Immature natural killer cell (primary cell): ENCODE results near the gene MCL1. TPM values are rescaled to one million over a fixed set of nuclear protein-coding genes. Genes with fewer than 3 reads are reported as not detected.

Source experiments
- DNase-seq, 3 donors: peaks; one replicate each; pipeline ENCODE4 v3.0.0; 2022; ENCODE audit warnings: mixed read lengths in 1 of 3
- H3K27ac Mint-ChIP-seq, 6 donors: one replicate each; pipeline ENCODE4 v1.8.0; 2020; ENCODE audit warnings: mixed read lengths in 6 of 6, mild to moderate bottlenecking in 5 of 6, inconsistent platforms in 4 of 6, moderate library complexity in 3 of 6
- H3K27me3 Mint-ChIP-seq, 3 donors: one replicate each; pipeline ENCODE4 v1.8.0; 2020 to 2021; ENCODE audit warnings: low read depth in 3 of 3, mild to moderate bottlenecking in 3 of 3, mixed read lengths in 3 of 3, moderate library complexity in 3 of 3, inconsistent platforms in 1 of 3
- H3K36me3 Mint-ChIP-seq, 3 donors: one replicate each; pipeline ENCODE4 v1.8.0; 2020; ENCODE audit warnings: mixed read lengths in 3 of 3, inconsistent platforms in 2 of 3, mild to moderate bottlenecking in 2 of 3
- H3K4me1 Mint-ChIP-seq, 2 donors: one replicate each; pipeline ENCODE4 v1.8.0; 2020; ENCODE audit warnings: inconsistent platforms in 2 of 2, mild to moderate bottlenecking in 2 of 2, mixed read lengths in 2 of 2, moderate library complexity in 1 of 2
- H3K4me3 Mint-ChIP-seq, 5 donors: one replicate each; pipeline ENCODE4 v1.8.0; 2020; ENCODE audit warnings: mild to moderate bottlenecking in 5 of 5, mixed read lengths in 5 of 5, inconsistent platforms in 3 of 5, moderate library complexity in 3 of 5
- H3K9me3 Mint-ChIP-seq, 6 donors: one replicate each; pipeline ENCODE4 v1.8.0; 2020; ENCODE audit warnings: mild to moderate bottlenecking in 6 of 6, mixed read lengths in 6 of 6, inconsistent platforms in 4 of 6, moderate library complexity in 3 of 6
- polyA plus RNA-seq, 3 donors: library from polyadenylated mRNA; unstranded; fragments of 300-500 nt; fragmentation: Illumina TruSeq; gene quantifications; one replicate each; pipeline ENCODE4 v1.2.3, GENCODE V29; 2021

The MCL1 gene
- polyA plus RNA-seq, 3 donors from 2014 or later: 44.2 to 113 (median 73.0) TPM

DNA sequence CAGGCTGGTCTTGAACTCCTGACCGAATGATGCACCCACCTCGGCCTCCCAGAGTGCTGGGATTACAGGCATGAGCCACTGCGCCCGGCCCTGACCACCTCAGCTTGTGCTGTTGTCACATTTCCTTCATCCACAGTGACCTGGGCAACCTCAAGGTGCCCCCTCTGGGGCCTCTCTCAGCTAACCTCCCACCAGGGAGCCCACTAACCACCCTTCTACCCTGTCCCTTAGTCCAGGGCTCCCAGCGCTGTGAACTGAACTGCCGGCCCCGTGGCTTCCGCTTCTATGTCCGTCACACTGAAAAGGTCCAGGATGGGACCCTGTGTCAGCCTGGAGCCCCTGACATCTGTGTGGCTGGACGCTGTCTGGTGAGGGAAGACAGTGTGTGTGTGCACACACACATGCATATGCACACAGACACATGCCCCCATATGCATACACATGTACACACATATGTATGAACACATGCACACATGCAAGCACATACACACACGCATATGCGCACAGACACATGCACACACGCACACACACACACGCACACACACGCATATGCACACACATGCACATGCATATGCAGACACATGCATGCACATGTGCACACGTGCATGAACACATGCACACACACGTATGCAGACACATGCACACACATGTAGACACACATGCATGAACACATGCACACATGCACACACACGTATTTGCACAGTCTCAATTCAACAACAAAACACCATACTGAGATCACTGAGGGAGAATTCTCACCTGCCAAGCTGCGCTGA is 24.0 kb downstream of the MCL1 start:
- no peak for DNase-seq
- no peaks in the 10 kb centered on the region for H3K36me3 Mint-ChIP-seq
- H3K4me3 Mint-ChIP-seq: no peak overlapping the region
- H3K4me1 Mint-ChIP-seq: peaks cover 12 to 19% of the 10 kb centered on the region in 2 donors
- peaks cover 0 to 9% (median under 1%) of the 10 kb centered on the region in 3 donors for H3K27me3 Mint-ChIP-seq
- H3K27ac Mint-ChIP-seq: no peak overlapping the region
- no peaks in the 10 kb centered on the region for H3K9me3 Mint-ChIP-seq

DNA sequence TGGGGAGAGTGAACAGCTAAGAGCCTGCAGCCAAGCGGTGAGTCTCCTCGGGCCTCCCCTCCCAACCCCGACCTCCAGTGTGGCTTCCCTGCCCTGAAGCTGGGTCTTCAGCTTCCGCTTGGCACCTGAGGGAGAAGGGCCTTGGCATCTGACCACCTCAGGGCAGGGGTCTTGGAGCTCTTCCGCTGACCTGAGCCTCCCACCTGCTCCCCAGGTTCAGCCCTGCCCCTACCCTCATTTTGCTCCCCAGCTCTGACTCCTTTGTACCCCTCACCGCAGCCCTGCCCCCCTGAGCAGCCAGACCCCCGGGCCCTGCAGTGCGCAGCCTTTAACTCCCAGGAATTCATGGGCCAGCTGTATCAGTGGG is 25.3 kb downstream of the MCL1 start:
- no peak for DNase-seq
- no peak overlapping the region for H3K4me3 Mint-ChIP-seq
- H3K27me3 Mint-ChIP-seq: peaks cover 0 to 9% (median 6%) of the 10 kb centered on the region in 3 donors
- H3K36me3 Mint-ChIP-seq: no peaks in the 10 kb centered on the region
- no peaks in the 10 kb centered on the region for H3K9me3 Mint-ChIP-seq
- no peak overlapping the region for H3K27ac Mint-ChIP-seq
- H3K4me1 Mint-ChIP-seq: peaks cover 7 to 11% of the 10 kb centered on the region in 2 donors

DNA sequence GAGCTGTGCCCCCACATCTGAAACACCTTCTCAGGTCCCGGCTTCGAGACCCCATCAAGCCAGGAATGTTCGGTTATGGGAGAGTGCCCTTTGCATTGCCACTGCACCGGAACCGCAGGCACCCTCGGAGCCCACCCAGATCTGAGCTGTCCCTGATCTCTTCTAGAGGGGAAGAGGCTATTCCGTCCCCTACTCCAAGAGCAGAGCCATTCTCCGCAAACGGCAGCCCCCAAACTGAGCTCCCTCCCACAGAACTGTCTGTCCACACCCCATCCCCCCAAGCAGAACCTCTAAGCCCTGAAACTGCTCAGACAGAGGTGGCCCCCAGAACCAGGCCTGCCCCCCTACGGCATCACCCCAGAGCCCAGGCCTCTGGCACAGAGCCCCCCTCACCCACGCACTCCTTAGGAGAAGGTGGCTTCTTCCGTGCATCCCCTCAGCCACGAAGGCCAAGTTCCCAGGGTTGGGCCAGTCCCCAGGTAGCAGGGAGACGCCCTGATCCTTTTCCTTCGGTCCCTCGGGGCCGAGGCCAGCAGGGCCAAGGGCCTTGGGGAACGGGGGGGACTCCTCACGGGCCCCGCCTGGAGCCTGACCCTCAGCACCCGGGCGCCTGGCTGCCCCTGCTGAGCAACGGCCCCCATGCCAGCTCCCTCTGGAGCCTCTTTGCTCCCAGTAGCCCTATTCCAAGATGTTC is 25.9 kb downstream of the MCL1 start:
- no peak for DNase-seq
- Mint-ChIP-seq H3K9me3 (no peaks in the 10 kb centered on the region), H3K36me3 (no peaks in the 10 kb centered on the region), H3K4me1 (peaks cover 8 to 13% of the 10 kb centered on the region in 2 donors), H3K27ac (no peak overlapping the region), H3K4me3 (no peak overlapping the region), H3K27me3 (peaks cover 0 to 9% (median 6%) of the 10 kb centered on the region in 3 donors)

DNA sequence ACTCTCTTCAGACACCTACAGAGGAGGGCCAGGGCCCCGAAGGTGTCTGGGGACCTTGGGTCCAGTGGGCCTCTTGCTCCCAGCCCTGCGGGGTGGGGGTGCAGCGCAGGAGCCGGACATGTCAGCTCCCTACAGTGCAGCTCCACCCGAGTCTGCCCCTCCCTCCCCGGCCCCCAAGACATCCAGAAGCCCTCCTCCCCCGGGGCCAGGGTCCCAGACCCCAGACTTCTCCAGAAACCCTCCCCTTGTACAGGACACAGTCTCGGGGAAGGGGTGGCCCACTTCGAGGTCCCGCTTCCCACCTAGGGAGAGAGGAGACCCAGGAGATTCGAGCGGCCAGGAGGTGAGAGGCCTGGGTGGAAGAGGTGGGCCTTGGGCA is 26.5 kb downstream of the MCL1 start:
- DNase-seq: no peak
- Mint-ChIP-seq H3K4me1 (peaks cover 11 to 18% of the 10 kb centered on the region in 2 donors), H3K9me3 (no peaks in the 10 kb centered on the region), H3K36me3 (no peaks in the 10 kb centered on the region), H3K4me3 (no peak overlapping the region), H3K27me3 (peaks cover 0 to 9% (median 6%) of the 10 kb centered on the region in 3 donors), H3K27ac (no peak overlapping the region)

DNA sequence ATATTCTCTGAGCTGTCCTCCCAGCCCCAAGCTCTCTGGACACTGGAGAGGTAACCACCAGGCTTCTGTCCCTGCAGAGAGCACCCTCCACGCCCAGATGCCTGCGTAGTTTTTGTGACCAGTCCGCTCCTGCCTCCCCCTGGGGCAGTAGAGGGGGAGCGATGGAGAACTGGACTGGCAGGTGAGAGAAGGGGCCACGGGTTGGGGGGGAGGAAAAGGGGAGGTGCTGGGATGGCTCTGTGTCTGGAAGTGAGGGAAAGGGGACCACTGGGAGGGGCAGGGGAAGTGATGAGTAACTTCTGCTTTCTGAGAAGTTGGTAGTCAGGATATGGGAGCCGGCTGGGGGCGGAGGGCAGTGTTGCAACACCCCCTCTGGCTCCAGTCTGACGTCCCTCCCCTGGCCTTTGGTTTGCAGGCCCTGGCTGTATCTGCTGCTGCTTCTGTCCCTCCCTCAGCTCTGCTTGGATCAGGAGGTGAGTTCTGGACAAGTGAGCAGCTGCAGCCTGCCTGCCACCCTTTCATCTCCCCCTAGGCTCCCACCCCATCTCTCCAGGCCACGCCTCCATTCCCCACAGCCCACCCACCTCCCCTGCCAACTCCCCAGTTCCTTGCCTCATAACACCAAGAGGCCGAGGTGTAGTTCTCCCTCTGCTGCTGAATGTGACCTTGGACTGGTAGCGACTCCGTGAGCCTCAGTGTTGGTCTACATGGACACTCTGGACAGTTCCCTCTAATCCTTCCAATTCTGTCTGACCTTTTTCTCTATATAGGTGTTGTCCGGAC is 27.1 kb downstream of the MCL1 start:
- no peaks in the 10 kb centered on the region for H3K36me3 Mint-ChIP-seq
- no peaks in the 10 kb centered on the region for H3K9me3 Mint-ChIP-seq
- H3K27ac Mint-ChIP-seq: peak overlapping the region in 2 of 6 donors; percentile 4 to 21
- peaks cover 0 to 9% (median 6%) of the 10 kb centered on the region in 3 donors for H3K27me3 Mint-ChIP-seq
- peaks cover 11 to 18% of the 10 kb centered on the region in 2 donors for H3K4me1 Mint-ChIP-seq
- DNase-seq: no peak
- no peak overlapping the region for H3K4me3 Mint-ChIP-seq

DNA sequence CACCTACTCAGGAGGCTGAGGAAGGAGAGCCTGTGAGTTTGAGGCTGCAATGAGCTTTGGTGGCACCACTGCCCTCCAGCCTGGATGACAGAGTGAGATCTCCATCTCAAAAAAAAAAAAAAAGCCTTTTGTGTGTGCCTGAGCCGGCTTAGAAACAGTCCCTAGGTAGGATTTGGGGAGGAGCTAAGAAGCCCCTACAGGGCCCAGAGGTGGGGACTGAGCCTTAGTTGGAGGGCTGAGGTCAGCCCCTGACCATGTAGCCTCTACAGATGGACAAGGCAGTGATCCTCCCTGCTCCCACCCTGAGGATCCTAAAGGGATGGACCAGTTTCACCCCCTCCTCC is 27.7 kb downstream of the MCL1 start:
- no peak for DNase-seq
- Mint-ChIP-seq H3K9me3 (no peaks in the 10 kb centered on the region), H3K4me3 (no peak overlapping the region), H3K27me3 (peaks cover 0 to 13% (median 9%) of the 10 kb centered on the region in 3 donors), H3K4me1 (peaks cover 11 to 18% of the 10 kb centered on the region in 2 donors), H3K36me3 (no peaks in the 10 kb centered on the region), H3K27ac (no peak overlapping the region)

DNA sequence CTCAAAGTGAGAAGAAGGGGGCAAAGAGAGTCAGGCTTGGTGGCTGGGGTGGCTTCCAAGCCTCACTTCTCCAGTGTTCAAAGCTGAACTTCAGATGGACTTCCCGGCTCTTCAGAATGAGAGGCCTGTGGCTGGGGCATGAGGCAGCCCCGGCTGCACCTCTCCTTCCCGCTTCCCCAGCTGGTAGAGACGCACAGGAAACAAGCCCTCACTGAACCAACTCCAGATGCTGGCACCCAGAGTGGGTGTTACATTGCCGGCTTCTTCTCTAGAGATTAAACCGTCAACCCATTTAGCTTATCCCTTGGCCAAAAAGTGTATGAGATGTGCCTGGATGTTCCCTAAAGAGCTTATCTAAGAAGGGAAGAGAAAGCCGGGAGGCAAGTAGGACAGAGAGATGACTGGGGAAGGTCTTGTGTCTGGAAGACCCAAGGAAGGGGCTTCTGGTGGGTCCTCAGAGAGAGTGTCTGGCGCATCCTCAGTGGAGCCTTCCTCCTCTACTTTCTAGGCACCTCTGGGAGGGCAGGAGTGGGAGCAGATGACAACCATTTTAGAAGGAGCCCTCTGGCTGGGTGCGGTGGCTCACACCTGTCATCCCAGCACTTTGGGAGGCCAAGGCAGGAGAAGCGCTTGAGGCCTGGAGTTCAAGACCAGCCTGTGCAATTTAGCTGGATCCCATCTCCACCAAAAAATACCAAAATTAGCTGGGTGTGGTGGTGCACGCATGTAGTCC is 28.2 kb downstream of the MCL1 start:
- peaks cover 11 to 18% of the 10 kb centered on the region in 2 donors for H3K4me1 Mint-ChIP-seq
- no peaks in the 10 kb centered on the region for H3K36me3 Mint-ChIP-seq
- H3K27ac Mint-ChIP-seq: peak overlapping the region in 1 of 6 donors; percentile 41
- no peak for DNase-seq
- H3K4me3 Mint-ChIP-seq: peak overlapping the region in 3 of 5 donors; percentile 21 to 41 (median 23)
- H3K9me3 Mint-ChIP-seq: no peaks in the 10 kb centered on the region
- H3K27me3 Mint-ChIP-seq: peaks cover 0 to 16% (median 12%) of the 10 kb centered on the region in 3 donors

DNA sequence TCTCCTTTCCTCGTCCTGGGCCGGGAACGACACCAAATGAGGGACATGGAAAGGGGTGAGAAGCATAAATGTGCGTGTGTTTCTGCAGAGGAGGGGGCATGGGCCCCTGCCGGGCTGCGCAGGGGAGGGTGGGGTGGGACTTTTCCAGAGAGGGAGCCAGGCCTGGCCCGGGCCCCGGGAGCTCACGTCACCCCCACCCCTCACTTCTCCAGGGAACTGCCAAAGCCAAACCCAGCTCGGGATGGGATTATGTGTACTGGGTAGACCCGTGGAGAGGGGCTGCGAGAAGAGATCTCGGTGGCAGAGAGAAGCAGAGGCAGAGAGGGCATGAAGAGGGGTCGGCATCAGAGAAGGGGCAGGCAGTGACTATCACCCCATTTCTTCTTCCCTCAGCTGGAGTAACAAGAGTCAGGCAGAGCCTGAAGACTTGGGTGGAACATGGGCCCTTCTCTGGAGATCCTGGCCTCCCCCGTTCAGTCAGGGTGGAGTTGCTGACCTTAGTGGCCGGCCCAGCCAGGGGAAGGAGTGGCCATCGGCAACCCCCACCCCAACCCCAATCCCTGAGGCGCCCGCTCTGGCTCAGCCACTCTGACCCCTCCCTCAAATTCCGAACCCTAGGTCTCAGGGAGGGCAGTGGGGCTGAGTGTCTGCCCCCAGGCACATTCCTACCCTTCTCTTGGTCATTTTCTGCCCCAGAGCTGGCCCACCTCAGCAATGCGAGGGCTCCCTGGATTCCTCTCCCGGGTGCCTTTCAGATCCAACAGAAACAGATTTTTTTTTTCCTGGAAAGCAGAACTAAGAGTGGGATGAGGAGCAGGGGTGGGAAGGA is 29.0 kb downstream of the MCL1 start:
- Mint-ChIP-seq H3K4me1 (peaks cover 11 to 18% of the 10 kb centered on the region in 2 donors), H3K36me3 (no peaks in the 10 kb centered on the region), H3K27ac (peak overlapping the region in 1 of 6 donors; percentile 61), H3K4me3 (peak overlapping the region in 3 of 5 donors; percentile 21 to 79 (median 66)), H3K9me3 (no peaks in the 10 kb centered on the region), H3K27me3 (peaks cover 0 to 16% (median 12%) of the 10 kb centered on the region in 3 donors)
- no peak for DNase-seq

DNA sequence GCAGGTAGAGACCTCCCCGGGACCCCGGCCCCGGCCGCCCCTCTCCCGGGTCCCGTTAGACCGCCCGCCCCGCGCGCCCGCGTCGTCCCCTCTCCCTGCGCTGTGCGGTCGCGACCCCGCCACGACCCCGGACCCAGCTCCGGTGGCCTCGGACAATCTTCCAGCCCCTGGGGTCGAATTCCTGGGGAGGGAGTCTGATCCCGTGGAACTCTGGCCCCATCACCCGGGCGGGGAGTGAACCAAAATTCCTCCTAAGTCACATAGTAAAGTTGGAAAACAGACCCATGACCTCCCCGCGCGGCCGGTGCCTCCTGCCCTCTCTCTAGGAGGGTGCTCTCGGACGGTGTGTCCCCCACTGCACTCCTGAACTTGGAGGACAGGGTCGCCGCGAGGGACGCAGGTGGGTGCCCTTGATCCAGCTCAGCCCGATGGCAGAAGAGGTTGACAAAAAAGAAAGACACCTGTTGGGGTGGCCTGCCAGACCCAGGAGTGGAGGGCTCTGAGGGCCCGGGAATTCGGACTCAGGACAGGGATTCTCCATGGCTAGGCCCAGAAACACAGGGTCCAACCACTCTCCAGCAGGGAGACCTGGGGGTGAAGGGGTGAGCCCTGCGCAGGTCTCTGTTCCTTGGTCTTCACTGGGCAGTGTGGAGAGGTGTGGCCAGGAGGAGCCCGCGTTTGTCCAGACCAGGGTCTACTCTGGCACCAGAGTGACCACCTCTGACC is 29.8 kb downstream of the MCL1 start:
- no peak for DNase-seq
- H3K4me3 Mint-ChIP-seq: peak overlapping the region; percentile 66 to 81 (median 75)
- peaks cover 0 to 16% (median 12%) of the 10 kb centered on the region in 3 donors for H3K27me3 Mint-ChIP-seq
- no peaks in the 10 kb centered on the region for H3K9me3 Mint-ChIP-seq
- H3K36me3 Mint-ChIP-seq: no peaks in the 10 kb centered on the region
- peaks cover 9 to 18% of the 10 kb centered on the region in 2 donors for H3K4me1 Mint-ChIP-seq
- H3K27ac Mint-ChIP-seq: peak overlapping the region in 1 of 6 donors; percentile 21

DNA sequence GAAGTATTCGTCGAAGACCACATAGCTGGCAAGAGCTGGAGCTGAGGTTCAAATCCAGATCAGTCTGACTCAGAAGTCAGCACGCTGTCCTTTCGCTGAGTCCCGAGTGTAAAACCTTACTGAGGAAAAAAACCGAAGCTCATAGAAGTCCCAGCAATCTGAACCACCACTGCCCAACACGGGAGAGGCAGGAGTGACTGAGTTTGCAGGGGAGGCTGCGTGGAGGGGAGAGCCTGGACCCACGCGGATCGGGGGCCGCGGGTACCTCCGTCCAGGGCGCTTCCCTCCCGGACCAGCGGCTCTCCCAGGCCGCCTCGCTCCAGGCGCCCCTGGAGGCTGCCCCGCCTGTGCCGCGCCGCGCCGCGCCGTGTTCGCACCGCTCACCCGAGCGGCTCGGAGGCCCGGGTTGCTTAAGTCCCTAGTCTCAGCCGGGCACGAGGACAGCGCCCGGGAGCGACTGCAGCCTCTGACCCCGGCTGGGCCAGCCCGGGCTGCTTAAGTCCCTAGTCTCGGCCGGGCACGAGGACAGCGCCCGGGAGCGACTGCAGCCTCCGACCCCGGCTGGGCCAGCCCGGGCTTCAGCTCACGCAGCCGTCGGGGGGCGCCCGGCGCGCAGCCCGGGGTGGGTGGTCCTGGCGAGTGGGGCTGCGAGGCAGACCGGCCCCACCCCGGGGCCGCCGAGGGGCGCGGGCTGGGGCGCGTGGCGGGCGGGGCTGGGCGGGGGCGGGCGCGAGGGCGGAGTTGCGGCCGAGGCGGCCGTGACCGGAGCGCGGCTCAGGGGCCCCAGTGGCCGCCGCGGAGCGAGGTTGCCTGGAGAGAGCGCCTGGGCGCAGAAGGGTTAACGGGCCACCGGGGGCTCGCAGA is 30.5 kb downstream of the MCL1 start, which contains the start of gene ADAMTSL4:
TSS of gene ADAMTSL4 (plus strand) at position 777 of the 864 bp plus-strand sequence. CDS start 2,881 bp downstream, outside the sequence.
- H3K36me3 Mint-ChIP-seq: no peaks in the 10 kb centered on the region
- H3K4me3 Mint-ChIP-seq: peak within 1 kb of the TSS; percentile 73 to 85 (median 81)
- H3K27ac Mint-ChIP-seq: peak within 1 kb of the TSS in 1 of 6 donors; percentile 21
- peaks cover 2 to 19% (median 12%) of the 10 kb centered on the region in 3 donors for H3K27me3 Mint-ChIP-seq
- peak in 1 of 3 donors; percentile 17 for DNase-seq
- H3K4me1 Mint-ChIP-seq: peaks cover 9 to 18% of the 10 kb centered on the region in 2 donors
- H3K9me3 Mint-ChIP-seq: no peaks in the 10 kb centered on the region

DNA sequence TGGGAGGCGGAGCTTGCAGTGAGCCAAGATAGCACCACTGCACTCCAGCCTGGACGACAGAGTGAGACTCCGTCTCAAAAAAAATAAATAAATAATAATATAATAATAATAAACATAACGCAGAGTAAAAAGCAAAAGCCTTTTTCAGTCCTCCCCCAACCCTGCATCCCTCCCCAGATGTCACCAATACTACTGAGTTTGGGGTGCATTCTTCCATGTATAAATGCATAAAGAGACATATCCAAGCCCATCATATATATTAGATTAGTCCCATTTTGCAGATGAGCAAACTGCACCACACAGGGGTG is 31.1 kb downstream of the MCL1 start:
- peaks cover 2 to 19% (median 12%) of the 10 kb centered on the region in 3 donors for H3K27me3 Mint-ChIP-seq

More for the DNA sequence above, 31.1 kb downstream of the MCL1 start:
- Mint-ChIP-seq H3K4me1 (peaks cover 9 to 18% of the 10 kb centered on the region in 2 donors), H3K9me3 (no peaks in the 10 kb centered on the region), H3K36me3 (no peaks in the 10 kb centered on the region), H3K4me3 (peak overlapping the region; percentile 73 to 85 (median 81)), H3K27ac (no peak overlapping the region)
- DNase-seq: no peak
